Measurements from ENCODE around the gene ZMYM1.
"Not testable (repeated sequence)": the region's sequence is repeated elsewhere in the genome, so short reads cannot be mapped to it uniquely, and the experiment has no call there.

The ZMYM1 gene

DNA sequence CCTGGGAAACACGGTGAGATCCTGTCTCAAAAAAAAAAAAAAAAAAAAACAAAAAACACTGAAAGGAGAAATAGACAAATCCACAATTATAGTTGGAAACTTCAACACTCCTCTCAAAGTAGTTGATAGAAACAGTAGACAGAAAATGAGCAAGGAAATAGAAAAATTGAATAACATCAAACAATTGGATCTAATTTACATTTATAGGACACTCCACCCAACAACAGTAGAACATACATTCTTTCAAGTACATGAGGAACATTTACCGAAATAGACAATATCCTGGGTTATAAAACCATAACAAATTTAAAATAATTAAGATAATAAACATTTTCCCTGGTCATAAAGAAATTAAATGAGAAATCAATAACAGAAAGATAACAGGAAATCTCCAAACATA lies 14.9 kb upstream of the ZMYM1 start:
- no peak for DNase-seq
- in situ Hi-C loops (cut with MboI; ENCODE audit: low pct_unique_long_range_greater_than_20kb, low sequenced_read_pairs): no loop called here

DNA sequence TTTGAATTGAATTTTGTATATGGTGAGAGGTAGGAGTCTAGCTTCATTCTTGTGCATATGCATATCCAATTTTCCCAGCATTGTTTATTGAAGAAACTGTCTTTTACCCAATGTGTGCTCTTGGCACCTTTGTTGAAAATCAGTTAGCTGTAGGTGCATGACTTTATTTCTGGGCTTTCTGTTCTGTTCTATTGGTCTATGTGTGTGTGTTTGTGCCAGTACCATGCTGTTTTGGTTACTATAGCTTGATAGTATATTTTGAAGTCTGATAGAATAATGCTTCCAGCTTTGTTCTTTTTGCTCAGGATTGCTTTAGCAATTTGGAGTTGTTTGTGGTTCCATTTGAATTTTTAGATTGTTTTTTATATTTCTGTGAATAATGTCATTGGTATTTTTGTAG lies 9.4 kb upstream of the ZMYM1 start:
- no peak for DNase-seq
- in situ Hi-C loops (cut with MboI; ENCODE audit: low pct_unique_long_range_greater_than_20kb, low sequenced_read_pairs): no loop called here

DNA sequence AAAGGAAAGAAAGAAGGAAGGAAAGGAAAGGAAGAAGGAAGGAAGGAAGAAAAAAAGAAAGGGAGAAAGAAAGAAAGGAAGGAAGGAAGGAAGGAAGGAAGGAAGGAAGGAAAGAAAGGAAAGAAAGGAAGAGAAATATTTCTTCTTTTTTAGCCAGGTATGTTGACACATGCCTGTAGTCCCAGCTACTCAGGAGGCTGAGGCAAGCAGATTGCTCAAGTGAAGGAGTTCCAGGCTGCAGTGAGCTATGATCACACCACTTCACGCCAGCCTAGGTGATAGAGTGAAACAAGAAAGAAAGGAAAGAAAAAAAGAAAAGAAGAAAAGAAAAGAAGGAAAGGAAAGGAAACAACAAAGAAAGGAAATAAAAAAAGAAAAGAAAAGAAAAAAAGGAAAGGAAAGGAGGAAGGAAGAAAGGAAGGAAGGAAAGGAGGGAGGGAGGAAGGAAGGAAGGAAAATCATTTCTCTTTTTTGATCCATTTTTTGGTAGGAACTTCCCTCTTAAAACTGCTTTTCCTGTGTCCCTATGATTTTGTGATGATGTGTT lies 5.8 kb upstream of the ZMYM1 start:
- in situ Hi-C loops (cut with MboI; ENCODE audit: low pct_unique_long_range_greater_than_20kb, low sequenced_read_pairs): no loop called here
- no peak for DNase-seq

DNA sequence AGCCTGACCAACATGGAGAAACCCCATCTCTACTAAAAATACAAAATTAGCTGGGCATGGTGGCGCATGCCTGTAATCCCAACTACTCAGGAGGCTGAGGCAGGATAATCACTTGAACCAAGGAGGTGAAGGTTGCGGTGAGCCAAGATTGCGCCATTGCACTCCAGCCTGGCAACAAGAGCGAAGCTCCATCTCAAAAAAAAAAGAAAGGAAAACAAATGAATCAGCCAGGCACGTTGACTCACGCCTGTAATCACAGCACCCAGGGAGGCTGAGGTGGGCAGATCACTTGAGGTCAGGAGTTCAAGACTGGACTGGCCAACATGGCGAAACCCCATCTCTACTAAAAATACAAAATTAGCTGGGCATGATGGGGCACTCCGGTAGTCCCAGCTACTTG lies 2.8 kb upstream of the ZMYM1 start:
- in situ Hi-C loops (cut with MboI; ENCODE audit: low pct_unique_long_range_greater_than_20kb, low sequenced_read_pairs); DNase-seq: not testable (repeated sequence)

DNA sequence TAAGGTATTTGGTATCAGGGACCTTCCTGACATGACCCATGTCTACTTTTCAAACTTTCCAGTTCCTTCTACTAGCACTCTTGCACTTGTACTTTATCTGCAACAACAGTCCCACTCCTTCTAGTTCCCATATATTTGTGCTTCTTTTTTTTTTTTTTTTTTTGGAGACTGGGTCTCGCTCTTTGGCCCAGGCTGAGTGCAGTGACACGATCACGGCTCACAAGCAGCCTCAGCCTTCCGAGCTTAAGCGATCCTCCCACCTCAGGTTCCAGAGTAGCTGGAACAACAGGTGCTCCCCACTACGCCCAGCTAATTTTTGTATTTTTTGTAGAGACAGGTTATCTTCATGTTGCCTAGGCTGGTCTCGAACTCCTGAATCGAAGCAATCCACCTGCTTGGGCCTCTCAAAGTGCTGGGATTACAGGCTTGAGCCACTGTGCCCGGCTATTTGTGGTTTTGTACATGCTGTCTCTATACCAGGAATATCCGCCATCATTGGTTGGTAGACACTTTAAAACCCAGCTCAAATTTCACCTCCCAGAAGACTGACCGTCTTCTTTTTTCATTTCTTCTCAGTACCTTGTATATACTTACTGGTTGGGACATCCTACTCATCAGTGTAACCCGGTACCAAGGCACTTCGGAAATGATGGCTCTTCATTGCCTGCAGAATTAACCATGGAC lies 1.1 kb downstream of the ZMYM1 start:
- in situ Hi-C loops (cut with MboI; ENCODE audit: low pct_unique_long_range_greater_than_20kb, low sequenced_read_pairs): no loop called here
- DNase-seq: no peak

DNA sequence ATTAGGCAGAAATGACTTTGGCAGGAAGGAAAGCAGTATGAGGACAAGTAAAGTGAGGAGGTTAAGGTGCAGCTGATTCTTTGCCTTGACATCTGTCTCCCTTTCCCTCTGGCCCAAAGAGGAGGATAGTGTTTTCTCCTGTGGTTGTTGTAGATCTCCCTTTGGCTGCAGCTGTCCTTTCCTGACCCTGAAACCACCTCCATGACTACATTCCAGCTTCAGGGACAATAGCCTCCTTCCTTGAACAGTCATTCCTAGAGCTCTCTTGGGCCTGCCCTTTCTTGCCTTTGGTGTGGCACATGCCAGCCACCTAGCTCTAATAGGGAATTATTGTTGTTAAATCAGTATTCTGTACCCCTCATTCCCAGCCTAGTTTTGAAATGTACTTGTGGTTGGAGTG lies 6.2 kb downstream of the ZMYM1 start:
- DNase-seq: no peak
- in situ Hi-C loops (cut with MboI; ENCODE audit: low pct_unique_long_range_greater_than_20kb, low sequenced_read_pairs): no loop called here

DNA sequence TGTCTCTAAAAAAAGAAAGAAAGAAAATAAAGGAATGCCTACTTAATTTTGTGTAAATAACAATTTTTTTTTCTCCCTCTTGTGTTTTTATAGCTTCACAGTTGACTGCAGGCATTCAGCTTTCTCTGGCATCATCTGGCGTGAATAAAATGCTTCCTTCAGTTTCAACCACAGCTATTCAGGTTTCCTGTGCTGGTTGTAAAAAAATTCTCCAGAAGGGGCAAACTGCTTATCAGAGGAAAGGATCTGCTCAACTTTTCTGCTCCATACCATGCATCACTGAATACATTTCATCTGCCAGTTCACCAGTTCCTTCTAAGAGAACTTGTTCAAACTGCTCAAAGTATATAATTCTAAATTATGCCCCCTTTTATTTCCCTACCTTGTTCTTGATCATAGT lies 18.0 kb downstream of the ZMYM1 start:
- peak; percentile 94 for DNase-seq
- in situ Hi-C loops (cut with MboI; ENCODE audit: low pct_unique_long_range_greater_than_20kb, low sequenced_read_pairs): no loop called here

DNA sequence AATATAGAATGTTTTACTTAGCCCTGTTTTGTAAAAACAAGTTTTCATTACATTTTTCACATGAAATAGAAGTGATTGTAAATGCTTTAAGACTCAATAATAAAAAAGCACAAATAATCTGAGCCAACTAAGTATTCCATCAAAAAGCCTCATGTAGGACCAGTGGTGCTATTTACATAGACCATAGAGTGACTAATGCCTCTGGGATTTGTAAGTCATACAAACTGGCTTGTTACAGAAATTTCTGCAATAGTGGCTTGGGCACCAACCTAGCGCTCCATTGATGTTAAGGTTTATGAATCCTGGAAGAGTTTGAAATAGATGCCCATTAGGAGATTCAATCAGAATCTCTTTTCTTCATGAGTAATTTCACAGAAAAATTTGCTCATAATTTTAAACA lies 31.9 kb downstream of the ZMYM1 start:
- in situ Hi-C loops (cut with MboI; ENCODE audit: low pct_unique_long_range_greater_than_20kb, low sequenced_read_pairs): no loop called here
- no peak for DNase-seq

DNA sequence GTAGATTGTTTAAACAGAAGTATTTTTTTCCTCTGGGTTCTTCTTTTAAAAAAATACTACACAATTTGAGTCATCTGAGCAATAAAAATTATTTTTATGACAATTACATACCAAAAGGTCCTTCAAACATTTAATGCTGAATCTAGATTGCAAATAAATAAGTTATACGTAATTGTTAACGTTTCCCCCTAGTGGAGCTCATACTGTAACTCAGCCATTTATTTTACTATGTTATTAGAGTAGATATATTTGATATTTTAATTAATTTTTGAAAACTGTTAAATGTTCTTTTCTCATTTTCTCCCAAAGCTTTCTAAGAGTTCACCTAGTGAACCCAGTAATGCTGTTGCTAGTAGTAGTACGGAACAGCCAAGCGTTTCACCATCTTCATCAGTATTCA lies 33.5 kb downstream of the ZMYM1 start:
- in situ Hi-C loops (cut with MboI; ENCODE audit: low pct_unique_long_range_greater_than_20kb, low sequenced_read_pairs): no loop called here
- no peak for DNase-seq

DNA sequence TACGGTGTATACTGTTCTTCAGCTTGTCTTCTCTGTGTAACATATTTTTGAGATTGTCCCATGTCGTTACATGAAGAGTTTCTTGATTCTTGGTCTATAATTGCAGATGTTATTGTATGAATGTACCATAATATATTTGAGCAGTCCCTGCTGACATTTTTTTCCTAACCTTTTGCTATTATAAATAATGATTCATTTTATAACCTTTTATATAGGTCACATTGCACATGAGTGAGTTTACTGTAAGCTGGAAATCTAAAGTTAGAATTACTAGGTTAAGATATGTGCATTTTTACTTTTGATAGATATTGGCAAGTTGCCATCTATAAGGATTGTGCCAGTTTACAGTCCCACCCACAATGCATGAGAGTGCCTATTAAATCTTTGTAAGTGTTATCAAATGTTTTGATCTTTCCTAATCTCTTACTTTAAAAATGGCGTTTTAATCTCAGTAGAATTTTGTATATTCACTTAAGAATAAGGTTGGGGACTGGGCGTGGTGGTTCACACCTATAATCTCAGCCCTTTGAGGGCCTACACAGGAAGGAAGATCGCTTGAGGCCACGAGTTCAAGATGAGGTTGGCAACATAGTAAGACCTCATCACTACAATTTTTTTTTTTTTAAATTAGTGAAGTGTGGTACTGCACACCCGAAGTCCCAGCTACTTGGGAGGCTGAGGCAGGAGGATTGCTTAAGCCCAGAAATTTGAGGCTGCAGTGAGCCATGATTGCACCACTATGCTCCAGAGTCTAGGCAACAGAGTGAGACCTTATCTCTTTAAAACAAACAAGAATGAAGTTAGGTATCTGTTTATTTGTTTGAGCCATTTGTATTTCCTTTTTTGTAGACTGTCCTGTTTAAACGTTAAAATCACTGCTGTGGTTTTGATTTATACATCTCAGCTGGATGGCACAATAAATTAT lies 36.5 kb downstream of the ZMYM1 start:
- in situ Hi-C loops (cut with MboI; ENCODE audit: low pct_unique_long_range_greater_than_20kb, low sequenced_read_pairs): no loop called here
- DNase-seq: no peak

DNA sequence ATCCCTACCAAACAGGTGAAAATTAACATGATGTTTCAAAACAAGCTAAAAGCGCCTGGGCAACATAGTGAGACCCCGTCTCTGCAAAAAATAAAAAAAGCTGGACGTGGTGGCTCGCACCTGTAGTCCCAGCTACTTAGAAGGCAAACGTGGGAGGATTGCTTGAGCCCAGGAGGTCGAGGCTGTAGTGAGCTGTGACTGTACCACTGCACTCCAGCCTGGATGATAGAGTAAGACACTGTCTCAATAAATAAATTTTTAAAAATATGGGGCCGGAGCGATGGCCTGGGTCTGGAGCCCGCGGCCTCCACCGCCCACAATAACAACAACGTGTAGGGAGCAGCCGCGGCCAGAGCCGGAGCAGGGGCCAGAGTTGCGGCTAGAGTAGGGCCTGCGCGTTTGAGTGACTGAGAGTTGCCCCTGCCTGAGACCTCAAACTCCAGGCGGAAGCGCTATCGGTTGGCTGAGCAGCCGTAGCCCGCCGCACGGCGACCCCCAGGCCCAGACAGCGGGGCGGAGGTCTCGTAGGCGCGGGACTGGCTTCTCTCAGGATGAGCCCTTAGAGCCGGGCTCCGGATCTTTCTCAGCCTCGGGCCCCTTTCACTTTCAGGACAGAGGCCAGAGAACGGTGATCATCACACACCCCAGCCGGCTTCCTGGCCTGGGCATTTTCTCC lies 41.4 kb downstream of the ZMYM1 start:
- DNase-seq: no peak

DNA sequence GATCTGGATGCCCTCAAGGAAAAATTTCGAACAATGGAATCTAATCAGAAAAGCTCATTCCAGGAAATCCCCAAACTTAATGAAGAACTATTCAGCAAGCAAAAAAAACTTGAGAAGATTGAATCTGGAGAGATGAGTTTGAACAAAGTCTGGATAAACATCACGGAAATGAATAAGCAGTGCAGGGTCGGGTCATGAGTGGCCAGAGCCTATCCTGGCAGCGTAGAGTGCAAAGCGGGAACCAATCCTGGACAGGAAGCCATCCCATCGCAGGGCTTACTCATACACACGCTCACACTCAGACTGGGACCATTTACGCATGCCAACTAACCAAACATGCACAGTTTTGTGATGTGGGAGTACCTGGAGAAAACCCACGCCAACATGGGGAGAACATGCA lies 43.1 kb downstream of the ZMYM1 start:
- in situ Hi-C loops (cut with MboI; ENCODE audit: low pct_unique_long_range_greater_than_20kb, low sequenced_read_pairs): no loop called here
- no peak for DNase-seq

More for the DNA sequence above, 41.4 kb downstream of the ZMYM1 start:
- in situ Hi-C loops (cut with MboI; ENCODE audit: low pct_unique_long_range_greater_than_20kb, low sequenced_read_pairs): no loop called here

DNA sequence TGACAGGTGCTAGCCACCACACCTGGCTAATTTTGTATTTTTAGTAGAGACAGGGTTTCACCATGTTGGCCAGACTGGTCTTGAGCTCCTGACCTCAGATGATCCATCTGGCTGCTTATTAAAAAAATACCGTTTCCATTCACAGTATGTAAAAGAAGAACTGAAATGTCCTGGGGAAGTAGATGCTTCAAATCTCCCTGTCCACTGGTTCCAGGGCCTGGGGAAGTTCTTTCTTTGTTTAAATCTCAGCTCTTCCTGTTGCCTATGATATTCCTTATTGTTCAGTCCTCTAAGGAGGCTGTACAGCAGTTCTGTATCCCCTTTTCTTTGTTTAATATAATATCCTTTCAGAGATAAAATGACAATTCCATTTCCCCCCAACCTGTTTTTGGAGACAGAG lies 47.4 kb downstream of the ZMYM1 start:
- in situ Hi-C loops (cut with MboI; ENCODE audit: low pct_unique_long_range_greater_than_20kb, low sequenced_read_pairs): no loop called here
- no peak for DNase-seq

DNA sequence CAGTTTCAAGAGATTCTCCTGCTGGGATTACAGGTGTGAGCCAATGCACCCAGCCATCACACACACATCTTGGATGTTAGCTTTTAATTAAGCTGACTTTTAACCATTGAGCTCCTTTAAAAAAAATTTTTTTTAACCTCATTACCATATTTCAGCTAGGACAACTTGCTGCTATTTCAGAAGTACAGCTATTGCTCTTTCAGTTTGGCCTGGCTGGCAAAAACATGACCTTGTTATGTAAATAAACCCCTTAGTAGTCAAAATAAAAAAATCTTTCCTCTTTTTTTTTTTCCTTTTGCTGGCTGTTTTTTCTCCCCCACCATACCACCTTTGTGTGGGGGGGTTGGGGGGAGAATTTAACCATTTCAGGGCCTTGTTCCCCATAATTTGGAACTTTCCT lies 49.9 kb downstream of the ZMYM1 start:
- DNase-seq: no peak
- in situ Hi-C loops (cut with MboI; ENCODE audit: low pct_unique_long_range_greater_than_20kb, low sequenced_read_pairs): no loop called here

DNA sequence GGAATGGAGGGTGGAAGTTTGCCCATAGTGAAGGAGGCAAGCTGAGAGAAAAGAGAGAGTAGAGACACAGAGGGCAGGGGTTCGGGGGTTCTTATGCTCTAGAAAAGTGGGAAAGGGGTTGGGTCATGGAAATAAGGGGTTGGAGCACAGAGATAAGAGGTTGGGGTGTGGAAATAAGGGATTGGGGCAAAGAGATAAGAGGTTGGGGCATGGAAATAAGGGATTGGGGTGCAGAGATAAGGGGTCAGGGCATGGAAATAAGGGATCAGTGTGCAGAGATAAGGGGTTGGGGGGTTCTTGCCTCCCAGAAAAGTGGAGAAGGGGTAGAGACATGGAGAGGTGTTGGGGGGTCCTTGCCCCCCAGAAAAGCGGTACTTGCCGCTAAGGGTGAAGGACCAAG lies 57.6 kb downstream of the ZMYM1 start:
- in situ Hi-C loops (cut with MboI; ENCODE audit: low pct_unique_long_range_greater_than_20kb, low sequenced_read_pairs): no loop called here
- no peak for DNase-seq

DNA sequence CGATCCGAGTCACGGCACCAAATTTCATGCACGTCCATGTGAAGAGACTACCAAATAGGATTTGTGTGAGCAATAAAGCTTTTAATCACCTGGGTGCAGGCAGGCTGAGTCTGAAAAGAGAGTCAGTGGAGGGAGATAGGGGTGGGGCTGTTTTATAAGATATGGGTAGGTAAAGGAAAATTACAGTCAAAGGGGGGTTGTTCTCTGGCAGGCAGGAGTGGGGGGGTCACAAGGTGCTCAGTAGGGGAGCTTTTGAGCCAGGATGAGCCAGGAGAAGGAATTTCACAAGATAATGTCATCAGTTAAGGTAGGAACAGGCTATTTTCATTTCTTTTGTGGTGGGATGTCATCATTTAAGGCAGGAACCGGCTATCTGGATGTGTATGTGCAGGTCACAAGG lies 58.4 kb downstream of the ZMYM1 start:
- DNase-seq; in situ Hi-C loops (cut with MboI; ENCODE audit: low pct_unique_long_range_greater_than_20kb, low sequenced_read_pairs): not testable (repeated sequence)

DNA sequence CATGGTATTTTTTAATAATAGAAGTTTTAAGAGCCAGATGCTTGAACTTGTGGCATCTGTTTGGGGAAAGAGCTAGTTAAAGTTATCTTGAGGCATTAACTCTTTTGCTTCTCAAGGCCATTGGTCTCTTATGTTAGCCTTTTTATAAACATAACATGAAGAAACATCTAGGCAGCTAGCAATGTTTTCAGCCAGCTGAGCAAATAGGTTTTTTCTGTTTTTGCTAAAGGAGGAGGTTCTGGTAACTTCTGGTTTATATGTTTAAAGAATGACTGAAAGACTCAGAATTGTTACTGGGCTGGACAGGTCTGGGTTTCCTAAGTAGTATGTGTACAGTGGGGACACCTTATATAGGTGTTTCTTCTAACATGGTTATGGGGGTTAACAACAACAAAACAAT lies 63.1 kb downstream of the ZMYM1 start:
- in situ Hi-C loops (cut with MboI; ENCODE audit: low pct_unique_long_range_greater_than_20kb, low sequenced_read_pairs); DNase-seq: not testable (repeated sequence)

DNA sequence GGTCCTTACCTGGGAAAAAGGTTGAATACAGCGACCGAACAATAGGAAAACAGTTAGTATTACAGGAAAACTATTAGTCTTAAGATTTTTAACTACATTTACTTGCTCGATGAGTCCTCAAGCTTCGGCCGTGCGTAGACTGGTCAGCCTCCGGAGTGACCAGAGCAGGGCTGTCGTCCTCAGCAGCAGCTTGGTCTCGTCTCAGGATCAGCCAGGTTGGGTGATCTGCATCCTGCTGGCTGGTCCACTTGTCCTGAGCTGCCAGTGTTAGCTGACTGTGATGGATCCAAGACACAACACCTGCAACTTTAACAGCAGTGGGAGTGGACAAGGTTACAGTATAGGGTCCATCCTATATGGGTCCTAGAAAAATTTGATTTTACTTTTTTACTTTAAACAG lies 63.5 kb downstream of the ZMYM1 start:
- DNase-seq; in situ Hi-C loops (cut with MboI; ENCODE audit: low pct_unique_long_range_greater_than_20kb, low sequenced_read_pairs): not testable (repeated sequence)

DNA sequence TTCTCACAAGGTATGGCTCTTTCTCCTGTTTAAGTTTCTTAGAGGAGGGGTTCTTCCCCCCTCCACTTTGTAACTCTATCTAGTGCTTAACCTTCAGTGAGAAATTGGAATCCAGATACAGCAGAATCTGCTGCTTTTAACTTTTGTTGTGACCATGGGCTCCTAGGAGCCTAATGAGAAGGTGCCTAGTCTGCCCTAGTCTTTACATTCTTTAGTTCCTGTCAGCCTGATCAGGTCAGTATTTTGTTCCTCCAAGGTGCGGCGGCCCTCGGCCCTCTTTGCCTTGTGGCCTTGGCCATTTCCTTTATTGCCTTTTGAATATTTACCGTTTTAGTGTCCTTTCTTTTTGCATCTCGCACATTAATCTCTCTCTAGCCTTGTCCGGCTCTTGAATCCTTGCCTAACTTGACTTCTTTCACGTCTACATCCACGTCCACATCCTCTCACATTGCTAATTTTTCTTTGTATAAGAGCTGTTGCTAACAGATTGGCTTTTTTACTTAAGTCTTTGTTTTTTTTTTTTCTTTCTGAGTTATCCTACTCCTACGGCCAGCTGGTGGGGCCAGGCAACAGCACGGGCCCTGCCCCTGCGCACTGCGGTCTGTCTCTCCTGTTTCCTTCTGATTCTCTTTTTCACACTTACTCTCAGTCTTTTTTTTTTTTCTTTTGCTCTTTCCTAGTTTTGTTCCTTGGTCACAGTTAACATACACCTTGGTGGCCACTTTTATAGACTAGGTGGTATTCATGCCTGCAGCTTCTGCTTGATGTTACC lies 64.7 kb downstream of the ZMYM1 start:
- DNase-seq: no peak
- in situ Hi-C loops (cut with MboI; ENCODE audit: low pct_unique_long_range_greater_than_20kb, low sequenced_read_pairs): no loop called here

Data from KBM-7 (cell line).